Skin epidermis (tissue), 12 donors: ENCODE data around the gene PDCD1.

Experiments used
- H3K27ac ChIP-seq, 21 experiments: fragments of 200-600 bp; sonication (generic) in 11 of 21; one replicate each; pipeline ENCODE4 v1.5.0; 2020; ENCODE audit warnings: mild to moderate bottlenecking in 3 of 21, inconsistent platforms in 2 of 21, moderate library complexity in 2 of 21
- H3K4me3 ChIP-seq, 7 experiments: fragments of 200-600 bp; sonication (generic) in 2 of 7; one replicate each; pipeline ENCODE4 v1.5.0; 2020; ENCODE audit warnings: inconsistent platforms in 2 of 7, mild to moderate bottlenecking in 2 of 7, moderate library complexity in 1 of 7

The PDCD1 gene

GRCh38 chr2:241868661-241869081 is 10.0 kb upstream of the PDCD1 start:
- no peak overlapping the region for H3K4me3 ChIP-seq

DNA sequence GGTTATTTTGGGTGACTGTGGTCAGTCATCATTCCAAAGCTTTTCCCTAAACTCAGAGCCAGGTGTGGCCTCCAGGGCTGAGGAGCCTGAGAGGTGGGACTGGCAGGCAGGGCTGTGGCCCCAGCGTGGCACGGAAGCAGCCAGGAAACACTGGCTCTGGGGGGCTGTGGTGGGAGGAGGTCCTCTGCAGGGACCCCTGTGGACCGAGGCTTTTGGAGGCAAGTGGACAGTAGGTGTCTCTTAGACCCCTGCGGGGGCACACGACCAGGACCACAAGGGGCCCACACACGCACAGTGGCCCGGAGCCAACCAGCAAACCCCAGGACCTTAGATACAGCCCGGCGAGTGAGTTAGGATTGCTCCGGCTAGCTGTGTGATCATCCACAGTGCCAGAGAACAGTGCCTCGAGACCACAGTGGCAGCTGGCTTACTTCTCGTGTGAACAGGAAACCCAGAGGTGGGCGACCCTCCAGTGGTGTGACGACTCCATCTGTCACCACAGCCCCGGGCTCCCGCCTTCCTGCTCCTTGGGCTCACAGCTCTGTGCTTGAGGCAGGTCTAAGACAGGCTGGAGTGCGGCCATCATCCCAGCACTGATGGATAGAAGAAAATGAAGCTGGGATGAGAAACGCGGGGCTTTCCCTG is 9.2 kb upstream of the PDCD1 start:
- H3K4me3 ChIP-seq = no peak overlapping the region
- H3K27ac ChIP-seq = peak overlapping the region in 9 of 21 experiments; percentile 32 to 86 (median 67)

More at GRCh38 chr2:241868661-241869081, 10.0 kb upstream of the PDCD1 start:
- peak overlapping the region in 10 of 21 experiments; percentile 6 to 86 (median 63) for H3K27ac ChIP-seq

DNA sequence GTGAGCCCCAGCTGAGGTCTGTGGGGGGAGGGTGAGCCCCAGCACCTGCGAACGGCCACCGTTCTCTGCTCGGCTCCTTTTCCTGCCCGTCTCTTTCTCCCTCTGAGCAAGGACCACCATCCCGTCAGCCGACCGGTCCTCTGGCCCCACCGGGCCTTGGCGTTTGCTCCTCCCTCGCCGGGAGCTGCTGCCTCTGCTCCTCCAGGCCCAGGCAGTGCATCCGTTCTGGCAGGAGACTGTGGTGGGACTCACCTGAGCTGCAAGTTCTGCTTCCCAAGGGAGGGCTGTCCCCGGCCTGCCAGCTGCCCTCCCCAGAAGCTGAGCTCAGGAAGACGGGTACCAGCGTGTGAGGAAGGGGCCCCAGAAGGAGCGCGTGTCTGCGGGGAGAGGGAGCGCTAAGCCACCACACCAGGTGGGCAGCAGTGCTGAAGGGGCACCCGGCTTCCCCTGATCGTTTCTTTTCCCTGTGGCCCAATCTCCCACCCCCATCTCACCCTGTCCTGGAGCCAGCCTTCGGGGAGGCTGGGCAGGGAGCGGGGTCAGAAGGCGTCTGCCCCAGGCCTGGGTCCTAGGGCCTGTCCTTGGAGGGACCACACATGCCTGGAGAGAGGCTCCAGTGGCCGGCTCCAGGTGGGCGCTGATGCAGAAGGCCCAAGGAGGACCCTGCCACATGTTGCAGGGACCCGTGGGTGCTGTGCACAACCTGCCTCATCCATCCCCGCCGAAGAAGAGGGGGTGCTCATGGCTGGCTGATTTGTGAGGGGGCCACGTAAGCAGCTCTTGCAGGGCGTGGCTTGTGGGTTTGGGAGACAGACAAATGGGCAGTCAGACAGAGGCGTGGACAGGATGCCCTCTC is 8.3 kb upstream of the PDCD1 start:
- Histone ChIP-seq H3K4me3 (no peak overlapping the region), H3K27ac (peak overlapping the region in 8 of 21 experiments; percentile 32 to 86 (median 68))

DNA sequence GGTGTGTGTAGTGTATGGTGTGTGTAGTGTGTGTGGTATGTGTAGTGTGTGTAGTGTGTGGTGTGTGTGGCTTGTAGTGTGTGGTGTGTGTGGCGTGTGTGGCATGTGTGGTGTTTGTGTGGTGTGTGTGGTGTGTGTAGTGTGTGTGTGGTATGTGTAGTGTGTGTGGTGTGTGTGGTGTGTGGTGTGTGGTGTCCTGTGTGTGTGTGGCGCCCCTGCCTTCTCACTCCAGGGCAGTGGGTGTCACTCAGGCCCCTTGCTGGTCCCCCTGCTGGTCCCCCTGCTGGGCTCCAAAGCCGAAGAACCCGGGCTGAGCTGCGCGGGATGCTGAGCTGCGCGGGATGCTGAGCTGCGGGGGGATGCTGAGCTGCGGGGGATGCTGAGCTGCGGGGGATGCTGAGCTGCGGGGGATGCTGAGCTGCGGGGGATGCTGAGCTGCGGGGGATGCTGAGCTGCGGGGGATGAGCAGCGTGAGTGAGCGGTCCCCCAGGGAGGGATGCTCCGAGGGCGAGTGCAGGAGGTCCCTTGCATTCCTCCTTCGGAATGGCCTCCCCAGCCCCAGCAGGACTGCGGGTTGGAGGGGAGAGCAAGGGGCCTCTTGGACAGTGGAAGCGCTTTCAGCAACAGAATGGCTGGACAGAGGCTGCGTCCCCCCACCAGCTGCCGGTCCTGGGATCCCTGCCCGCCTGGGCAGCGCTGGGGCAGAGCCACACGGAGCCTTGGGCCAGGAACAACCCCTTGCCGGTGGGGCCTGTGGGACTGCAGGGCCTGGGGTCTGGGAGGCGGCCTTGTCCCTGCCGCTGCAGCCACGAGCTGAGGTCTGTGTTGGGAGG is 7.5 kb upstream of the PDCD1 start:
- Histone ChIP-seq H3K4me3 (no peak overlapping the region), H3K27ac (peak overlapping the region in 2 of 21 experiments; percentile 25 to 81)

DNA sequence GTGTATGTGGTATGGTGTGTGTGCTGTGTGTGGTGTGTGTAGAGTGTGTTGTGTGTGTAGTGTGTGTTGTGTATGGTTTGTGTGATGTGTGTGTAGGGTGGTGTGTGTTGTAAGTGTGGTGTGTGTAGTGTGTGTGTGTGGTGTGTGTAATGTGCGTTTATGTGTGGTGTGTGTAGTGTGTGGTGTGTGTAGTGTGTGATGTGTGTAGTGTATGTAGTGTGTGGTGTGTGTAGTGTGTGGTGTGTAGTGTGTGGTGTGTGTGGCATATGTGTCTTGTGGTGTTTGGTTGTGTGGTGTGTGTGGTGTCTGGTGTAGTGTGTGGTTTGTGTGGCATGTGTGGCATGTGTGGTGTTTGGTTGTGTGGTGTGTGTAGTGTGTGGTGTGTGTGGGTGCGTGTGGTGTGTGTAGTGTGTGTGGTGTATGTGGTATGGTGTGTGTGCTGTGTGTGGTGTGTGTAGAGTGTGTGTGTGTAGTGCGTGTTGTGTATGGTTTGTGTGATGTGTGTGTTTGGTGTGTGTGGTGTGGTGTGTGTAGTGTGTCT is 6.8 kb upstream of the PDCD1 start:
- no peak overlapping the region for H3K4me3 ChIP-seq
- peak overlapping the region in 1 of 21 experiments; percentile 63 for H3K27ac ChIP-seq

GRCh38 chr2:241864850-241865213 is 6.1 kb upstream of the PDCD1 start:
- H3K4me3 ChIP-seq = no peak overlapping the region
- H3K27ac ChIP-seq = peak overlapping the region in 2 of 21 experiments; percentile 63 to 83

- Histone ChIP-seq H3K27ac (peak overlapping the region in 5 of 21 experiments; percentile 7 to 83 (median 63)), H3K4me3 (no peak overlapping the region)
Observed at GRCh38 chr2:241864168-241864849, 5.6 kb upstream of the PDCD1 start.

GRCh38 chr2:241863536-241863954 is 4.9 kb upstream of the PDCD1 start:
- peak overlapping the region in 10 of 21 experiments; percentile 18 to 83 (median 48) for H3K27ac ChIP-seq
- peak overlapping the region in 1 of 7 experiments; percentile 10 for H3K4me3 ChIP-seq

- peak overlapping the region in 10 of 21 experiments; percentile 18 to 83 (median 48) for H3K27ac ChIP-seq
- peak overlapping the region in 1 of 7 experiments; percentile 10 for H3K4me3 ChIP-seq
Observed at GRCh38 chr2:241862775-241863535, 4.3 kb upstream of the PDCD1 start.

- no peak overlapping the region for H3K4me3 ChIP-seq
- peak overlapping the region in 3 of 21 experiments; percentile 4 to 92 (median 66) for H3K27ac ChIP-seq
Observed at GRCh38 chr2:241862093-241862492, 3.4 kb upstream of the PDCD1 start.

DNA sequence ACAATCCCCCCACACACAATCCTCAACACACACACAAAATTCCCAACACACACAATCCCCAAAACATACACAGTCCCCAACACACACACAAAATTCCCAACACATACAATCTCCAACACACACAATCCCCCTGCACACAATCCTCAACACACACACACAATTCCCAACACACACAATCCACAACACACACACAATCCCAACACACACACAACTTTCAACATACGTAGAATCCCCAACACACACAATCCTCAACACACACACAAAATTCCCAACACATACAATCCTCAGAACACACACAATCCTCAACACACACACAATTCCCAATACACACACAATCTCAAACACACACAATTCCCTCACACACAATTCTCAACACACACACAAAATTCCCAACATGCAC is 2.6 kb upstream of the PDCD1 start:
- no peak overlapping the region for H3K4me3 ChIP-seq
- peak overlapping the region in 5 of 21 experiments; percentile 8 to 92 (median 90) for H3K27ac ChIP-seq

DNA sequence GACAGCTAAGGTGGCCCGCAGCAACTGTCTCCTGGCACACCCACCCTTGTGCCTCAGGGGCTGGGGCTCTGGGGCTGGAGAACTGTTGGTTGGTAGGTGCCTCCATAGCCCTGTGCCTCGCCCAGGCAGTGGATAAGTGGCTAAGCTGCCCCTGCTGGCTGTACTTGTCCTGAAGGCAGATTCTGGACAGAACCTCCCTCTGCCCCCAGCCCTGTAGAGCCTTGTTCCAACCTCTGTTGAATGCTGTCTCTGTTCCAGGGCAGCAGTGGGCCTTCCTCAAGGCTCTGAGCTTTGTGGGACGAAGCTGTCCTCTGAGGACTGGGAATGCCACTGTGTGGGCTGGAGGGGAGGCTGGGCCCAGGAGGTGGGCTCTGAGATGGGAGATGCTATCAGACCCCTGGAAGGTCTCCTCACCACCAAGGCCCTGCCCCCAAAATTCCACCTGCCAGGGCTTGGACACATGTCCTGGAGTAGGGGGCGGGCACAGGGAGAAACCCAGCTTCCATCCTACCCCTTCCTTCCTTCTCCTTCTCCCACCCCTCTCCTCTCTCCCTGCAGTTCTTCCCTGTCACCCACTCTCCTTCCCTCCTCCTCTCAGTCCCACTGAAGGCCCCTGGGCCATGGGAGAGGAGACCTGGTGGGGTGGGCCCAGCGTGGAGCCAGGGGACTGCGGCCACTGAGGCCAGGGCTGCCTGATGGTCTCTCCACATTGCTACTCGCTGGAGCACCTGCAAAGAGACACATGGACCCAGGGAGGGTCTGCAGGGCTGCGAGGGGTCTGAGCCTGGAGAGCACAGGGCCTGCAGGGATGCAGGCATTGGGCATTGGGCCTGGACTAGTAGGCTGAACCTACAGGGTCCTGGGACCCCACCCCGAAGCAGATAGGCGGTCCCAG is 1.7 kb upstream of the PDCD1 start:
- H3K4me3 ChIP-seq = peak overlapping the region in 5 of 7 experiments; percentile 3 to 36 (median 18)

GRCh38 chr2:241859436-241860183 is 916 bp upstream of the PDCD1 start:
- H3K4me3 ChIP-seq = peak overlapping the region in 6 of 7 experiments; percentile 3 to 36 (median 20)
- peak overlapping the region in 20 of 21 experiments; percentile 60 to 92 (median 84) for H3K27ac ChIP-seq

More for the DNA sequence above, 1.7 kb upstream of the PDCD1 start:
- H3K27ac ChIP-seq = peak overlapping the region in 20 of 21 experiments; percentile 60 to 92 (median 84)

- H3K27ac ChIP-seq = peak overlapping the region in 20 of 21 experiments; percentile 60 to 92 (median 84)
- H3K4me3 ChIP-seq = peak overlapping the region; percentile 3 to 36 (median 18)
Observed at GRCh38 chr2:241859017-241859435, 332 bp upstream of the PDCD1 start.

GRCh38 chr2:241857572-241858121 is 1.0 kb downstream of the PDCD1 start:
- Histone ChIP-seq H3K27ac (peak overlapping the region in 10 of 21 experiments; percentile 5 to 92 (median 84)), H3K4me3 (peak overlapping the region in 6 of 7 experiments; percentile 15 to 36 (median 24))

DNA sequence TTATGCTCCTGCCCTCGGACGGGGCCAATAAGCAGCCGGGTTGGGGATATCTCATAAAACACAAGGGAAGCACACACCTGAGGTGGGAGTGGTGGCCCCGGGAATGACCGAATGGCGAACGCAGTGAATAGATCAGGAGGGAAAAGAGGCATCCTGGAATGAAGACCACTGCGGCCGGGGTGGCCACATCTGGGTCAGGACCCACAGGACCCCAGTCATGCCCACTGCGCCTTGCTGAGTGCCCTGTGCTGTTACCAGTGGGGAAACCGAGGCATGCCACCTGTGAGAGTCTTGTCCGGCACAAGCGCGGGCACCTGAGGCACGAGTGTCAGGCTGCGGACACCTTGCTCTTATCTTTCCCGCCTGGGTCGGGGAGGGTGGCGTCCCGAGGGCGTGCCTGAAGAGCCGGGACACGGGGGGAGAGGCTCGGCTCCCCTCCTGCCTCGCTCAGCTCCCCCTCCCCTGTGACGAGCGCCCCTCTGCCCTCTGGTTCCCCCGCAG is 1.6 kb downstream of the PDCD1 start:
- Histone ChIP-seq H3K27ac (peak overlapping the region in 6 of 21 experiments; percentile 4 to 92 (median 61)), H3K4me3 (peak overlapping the region in 5 of 7 experiments; percentile 8 to 36 (median 23))
